ENCODE data around the gene GRAP2.
"Not testable (repeated sequence)": the region's sequence is repeated elsewhere in the genome, so short reads cannot be mapped to it uniquely, and the experiment has no call there.

Gene GRAP2

DNA sequence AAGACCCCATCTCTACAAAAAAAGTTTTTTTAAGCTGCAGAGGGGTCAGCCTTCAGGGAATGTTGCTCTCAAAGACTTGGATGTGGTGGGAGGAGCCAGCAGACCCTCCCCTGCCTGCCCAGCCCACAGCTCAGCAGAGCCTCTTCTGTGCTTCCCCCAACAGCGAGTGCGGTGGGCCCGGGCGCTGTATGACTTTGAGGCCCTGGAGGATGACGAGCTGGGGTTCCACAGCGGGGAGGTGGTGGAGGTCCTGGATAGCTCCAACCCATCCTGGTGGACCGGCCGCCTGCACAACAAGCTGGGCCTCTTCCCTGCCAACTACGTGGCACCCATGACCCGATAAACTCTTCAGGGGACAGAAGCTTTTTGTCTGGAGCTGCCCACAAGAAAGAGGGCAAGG is 69.9 kb downstream of the GRAP2 start:
- DNase-seq, result no peak

DNA sequence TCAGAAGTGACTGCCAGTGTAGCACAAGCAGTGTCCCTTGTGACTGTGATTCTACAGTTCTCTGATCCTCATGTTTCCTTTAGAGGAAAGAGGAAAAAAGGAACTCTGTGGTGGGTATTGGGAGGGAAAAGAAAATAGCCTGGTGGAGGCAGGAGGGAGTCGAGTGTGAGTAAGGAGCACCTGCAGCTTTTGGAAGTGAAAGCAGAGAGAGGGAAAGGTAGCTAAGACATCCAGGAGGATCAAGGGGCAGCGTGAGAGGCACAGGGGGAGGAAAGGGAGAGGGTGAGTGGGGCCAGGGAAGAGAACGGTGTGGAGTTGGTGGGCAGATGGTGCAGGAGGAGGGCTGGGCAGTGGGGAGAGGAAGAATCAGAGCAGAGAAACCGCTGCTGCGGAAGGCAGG is 71.8 kb downstream of the GRAP2 start:
- DNase-seq, result no peak

- no peak for DNase-seq
These were observed 72.8 kb downstream of the GRAP2 start for GRCh38 chr22:39973656-39974055.

GRCh38 chr22:39974065-39974464 is 73.2 kb downstream of the GRAP2 start:
- DNase-seq, result no peak

- no peak for DNase-seq
These were observed 78.2 kb downstream of the GRAP2 start for GRCh38 chr22:39979048-39979447.

DNA sequence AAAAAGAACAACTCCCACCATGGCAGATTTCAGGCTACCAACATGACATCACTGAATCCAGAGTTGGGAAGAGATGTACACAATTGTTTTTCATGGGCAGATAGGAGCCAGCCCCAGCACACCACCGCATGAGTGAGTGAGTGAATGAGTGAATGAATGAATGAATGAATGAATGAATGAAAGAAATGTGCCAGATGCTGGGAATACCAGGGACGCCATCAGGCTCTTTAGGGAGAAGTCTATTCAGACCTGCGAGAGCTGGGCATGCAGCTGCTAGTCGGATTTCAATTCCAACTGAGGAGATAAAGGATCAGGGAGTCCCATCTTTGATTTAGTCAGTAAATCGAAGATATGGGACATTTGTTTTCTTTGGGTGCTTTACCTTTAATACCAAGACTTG is 78.6 kb downstream of the GRAP2 start:
- no peak for DNase-seq

- no peak for DNase-seq
These were observed 79.7 kb downstream of the GRAP2 start for GRCh38 chr22:39980596-39980995.

- DNase-seq, result no peak
These were observed 82.5 kb downstream of the GRAP2 start for GRCh38 chr22:39983346-39983745.

DNA sequence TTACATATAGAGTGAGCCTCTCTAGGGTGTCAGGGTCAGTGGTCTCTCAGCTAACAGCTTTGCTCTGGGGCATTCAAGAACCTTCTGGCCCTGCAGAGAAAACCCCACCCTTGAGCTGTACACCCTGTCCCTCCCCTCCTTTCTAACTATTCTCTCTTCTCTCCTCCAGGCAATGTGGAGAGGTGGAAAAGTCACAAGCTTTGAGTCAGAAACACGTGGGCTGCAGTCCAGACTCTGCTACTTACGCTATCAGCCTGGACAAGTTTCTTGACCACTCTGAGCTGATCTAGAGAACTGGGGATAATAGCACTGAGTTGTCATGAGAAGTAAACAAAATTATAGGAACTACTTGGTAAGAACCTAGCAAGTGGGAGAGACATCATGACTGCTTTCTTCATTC is 83.1 kb downstream of the GRAP2 start:
- no peak for DNase-seq

DNA sequence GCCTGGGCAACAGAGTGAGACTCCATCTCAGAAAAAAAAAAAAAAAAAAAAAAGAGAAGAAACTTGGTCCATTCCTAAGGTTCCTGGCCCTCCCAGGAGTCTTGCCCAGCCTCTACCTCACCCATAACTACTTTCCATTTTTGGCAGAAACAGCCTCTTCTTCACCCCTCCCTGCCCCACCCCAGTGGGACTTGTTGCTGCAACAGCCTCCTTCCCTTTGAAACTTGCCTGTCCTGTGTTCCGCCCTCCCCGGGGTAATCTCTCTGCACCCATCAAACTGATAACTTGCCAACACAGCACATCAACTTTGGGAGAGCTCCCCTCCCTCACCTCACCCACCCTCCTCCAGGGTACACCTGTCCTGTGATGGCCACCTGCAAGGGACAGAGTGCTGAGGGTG is 83.9 kb downstream of the GRAP2 start:
- DNase-seq, result no peak

DNA sequence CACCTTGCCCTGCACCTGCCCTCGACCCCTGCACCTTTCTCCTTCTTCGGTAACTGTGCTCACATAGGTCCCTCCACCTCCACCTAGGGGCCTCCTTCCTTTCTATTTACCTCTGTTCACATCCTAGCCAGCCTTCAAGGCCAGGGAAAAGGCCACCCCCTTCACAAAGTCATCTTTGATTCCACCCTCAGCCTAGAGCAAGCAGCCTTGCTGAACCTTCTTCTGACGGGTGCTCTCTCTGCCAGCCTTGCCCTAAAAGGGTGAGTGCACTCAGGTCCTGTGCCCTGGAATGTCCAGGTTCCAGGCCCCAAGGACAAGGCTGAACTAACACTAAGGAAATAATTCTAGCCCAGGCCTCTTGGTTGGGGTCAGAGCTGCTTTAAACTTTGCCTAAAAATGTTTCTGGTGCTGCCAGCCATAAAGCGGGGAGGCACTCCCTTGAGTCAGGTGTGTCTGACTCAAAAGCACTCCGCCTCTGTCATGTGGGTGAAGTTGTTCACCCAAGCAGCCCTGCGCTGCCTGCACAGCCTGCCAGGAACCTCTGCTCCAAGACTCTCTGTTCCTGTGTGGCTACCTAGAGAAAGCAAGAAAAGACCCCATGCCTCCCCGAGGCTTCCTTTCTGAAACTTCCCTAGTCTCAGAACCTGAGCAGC is 84.6 kb downstream of the GRAP2 start:
- no peak for DNase-seq

DNA sequence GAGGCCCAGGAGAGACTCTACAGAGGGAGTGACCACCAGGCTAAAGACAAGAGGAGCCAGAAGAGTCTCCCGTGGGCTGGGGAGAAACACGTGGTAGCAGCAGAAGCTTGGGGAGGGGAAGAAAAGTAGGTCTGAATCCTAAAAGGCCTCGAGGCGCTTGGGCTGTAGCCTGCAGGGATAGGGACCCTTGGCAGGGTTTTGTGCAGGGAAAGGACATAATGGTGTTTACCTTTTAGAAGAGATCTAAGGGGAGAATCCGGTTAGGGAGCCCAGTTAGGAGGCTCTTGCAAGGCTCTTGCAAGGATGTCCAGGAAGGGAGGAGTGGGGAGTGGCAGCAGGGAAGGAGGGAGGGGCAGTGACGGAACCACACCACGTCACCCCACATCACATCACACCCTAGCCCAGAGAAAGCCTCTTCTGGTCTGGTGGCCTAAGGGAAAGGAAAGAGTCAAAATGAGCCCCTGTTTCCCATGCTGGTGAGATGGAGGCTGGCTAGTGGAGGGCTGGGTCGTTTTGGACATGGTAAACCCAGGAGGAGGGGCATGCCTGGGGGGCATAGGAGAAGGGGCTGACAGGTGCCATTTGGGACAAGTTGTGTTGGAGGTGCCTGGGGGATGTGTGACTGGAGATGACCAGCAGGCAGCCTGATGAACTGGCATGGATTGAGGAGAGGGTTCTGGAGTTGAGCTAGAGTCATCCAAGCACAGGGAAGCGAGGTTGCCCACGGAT is 87.7 kb downstream of the GRAP2 start:
- DNase-seq, result no peak

- no peak for DNase-seq
These were observed 88.7 kb downstream of the GRAP2 start for GRCh38 chr22:39989633-39990032.

DNA sequence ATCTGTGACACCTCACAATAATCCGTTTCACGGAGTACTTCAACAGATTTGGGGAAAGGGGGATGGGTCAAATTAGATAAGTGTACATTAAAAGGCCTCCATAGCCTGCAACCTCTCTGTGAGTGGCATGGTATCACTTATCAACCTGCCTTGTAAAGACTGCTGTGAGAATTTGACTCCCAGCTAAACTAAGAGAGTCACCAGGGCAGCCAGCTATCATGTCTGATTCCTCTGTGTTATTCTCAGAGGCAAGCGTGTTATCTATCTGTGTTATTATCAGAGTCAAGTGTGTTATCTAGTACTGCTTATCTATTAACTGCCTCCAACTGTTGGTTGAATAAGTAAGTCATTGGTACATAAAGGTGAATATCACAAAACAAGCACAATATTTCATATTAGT is 89.8 kb downstream of the GRAP2 start:
- DNase-seq, result no peak

- DNase-seq, result no peak
These were observed 90.4 kb downstream of the GRAP2 start for GRCh38 chr22:39991159-39991860.

DNA sequence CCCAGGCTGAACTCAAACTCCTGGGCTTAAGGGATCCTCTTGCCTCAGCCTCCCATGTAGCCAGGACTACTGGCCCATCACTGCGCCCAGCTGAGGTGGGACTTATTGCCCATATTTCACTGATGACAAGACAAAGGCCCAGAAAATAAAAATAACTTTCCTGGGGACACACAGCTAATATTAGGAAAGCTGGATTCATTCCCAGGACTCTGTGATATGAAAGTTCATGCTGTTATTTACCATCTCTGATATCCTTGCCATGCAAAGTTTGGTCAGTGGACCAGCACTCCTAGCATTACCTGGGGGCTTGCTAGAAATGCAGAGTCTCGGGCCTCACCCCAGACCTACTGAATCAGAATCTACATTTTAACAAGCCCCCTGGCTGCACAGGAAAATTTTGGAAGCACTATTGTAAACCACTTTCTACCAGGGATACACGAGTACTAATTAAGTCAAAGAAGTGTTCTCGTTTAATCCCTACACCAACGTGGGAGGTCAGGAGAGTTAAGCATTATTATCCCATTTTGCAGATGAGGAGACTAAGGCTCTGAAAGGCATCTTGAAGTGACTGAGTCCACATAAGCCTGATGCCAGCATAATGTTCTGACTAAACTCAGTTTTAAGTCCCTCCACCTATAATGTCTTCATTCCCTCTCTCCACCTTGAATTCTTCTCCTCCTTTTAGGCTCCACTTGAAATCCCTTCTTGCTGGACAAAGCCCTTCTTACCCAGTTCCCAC is 91.4 kb downstream of the GRAP2 start:
- no peak for DNase-seq

DNA sequence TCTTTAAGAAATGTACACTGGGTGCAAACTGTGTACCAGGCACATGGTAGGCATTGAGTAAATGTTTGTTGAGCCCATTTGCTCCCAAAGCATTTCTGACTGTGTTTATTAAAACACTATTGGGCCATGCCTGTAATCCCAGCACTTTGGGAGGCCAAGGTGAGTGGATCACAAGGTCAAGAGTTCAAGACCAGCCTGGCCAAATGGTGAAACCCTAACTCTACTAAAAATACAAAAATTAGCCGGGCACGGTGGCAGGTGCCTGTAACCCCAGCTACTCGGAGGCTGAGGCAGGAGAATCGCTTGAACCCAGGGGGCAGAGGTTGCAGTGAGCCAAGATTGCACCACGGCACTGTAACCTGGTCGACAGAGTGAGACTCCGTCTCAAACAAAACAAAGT is 92.0 kb downstream of the GRAP2 start:
- not testable (repeated sequence) for DNase-seq

GRCh38 chr22:39994041-39994565 is 93.2 kb downstream of the GRAP2 start:
- no peak for DNase-seq

- no peak for DNase-seq
These were observed 93.9 kb downstream of the GRAP2 start, which contains the start of gene FAM83F for GRCh38 chr22:39994566-39995392. TSS of gene FAM83F (plus strand) at chr22:39994954. CDS start at chr22:39995043, 89 bp downstream.

- no peak for DNase-seq
These were observed 94.7 kb downstream of the GRAP2 start for GRCh38 chr22:39995393-39996252.

- no peak for DNase-seq
These were observed 95.8 kb downstream of the GRAP2 start for GRCh38 chr22:39996732-39997131.

Data from NCI-H1930 (cell line).